GM18861 (cell line): ENCODE data around the gene FHOD3.

Experiments used
- ATAC-seq: cut with Tn5 transposase; IDR thresholded peaks from one replicate; pipeline ENCODE4 v1.9.1; 2021; ENCODE audit not compliant: unreplicated experiment

FHOD3 gene

GRCh38 chr18:36649205-36649604 is 351.7 kb downstream of the FHOD3 start:
- ATAC-seq = no peak

DNA sequence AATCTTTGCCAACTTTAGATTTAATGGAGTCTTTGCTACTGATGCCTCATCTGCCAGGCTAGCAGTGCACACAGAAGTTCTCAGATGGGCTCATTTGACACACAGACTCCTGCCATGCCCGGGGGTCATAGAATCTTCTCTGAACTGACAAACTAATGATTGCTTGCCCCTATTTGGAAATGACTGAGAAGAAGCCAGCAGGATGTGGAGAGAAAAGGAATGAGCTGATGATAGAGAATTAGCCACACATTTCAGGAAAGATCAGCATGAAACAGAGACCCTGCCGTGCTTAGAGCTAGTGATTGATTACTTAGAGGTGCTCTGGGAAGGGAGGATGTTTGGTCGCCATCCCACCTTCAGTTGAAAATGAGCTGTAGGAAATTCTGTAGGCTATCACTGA is 352.8 kb downstream of the FHOD3 start:
- no peak for ATAC-seq

DNA sequence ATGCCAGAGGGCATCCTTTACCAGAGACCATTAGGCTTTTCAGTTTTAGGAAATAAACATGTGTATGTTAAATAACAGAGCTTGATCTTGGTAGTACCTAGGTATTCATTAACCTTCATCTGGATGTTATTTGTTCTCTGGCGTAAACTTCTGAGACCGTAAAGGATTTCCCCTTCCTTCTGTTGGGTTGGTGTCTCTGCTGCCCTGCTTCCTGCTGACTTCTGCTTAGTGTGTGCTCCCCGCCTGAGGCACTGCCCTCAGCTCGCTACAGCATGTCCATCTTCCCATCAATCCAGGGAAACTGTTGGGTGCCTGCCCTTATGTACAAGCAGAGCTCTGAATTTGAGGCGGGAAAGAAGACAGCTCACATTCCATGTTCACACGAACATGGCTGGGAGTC is 353.4 kb downstream of the FHOD3 start:
- ATAC-seq = peak; percentile 80

GRCh38 chr18:36652503-36652902 is 355.0 kb downstream of the FHOD3 start:
- ATAC-seq = no peak

DNA sequence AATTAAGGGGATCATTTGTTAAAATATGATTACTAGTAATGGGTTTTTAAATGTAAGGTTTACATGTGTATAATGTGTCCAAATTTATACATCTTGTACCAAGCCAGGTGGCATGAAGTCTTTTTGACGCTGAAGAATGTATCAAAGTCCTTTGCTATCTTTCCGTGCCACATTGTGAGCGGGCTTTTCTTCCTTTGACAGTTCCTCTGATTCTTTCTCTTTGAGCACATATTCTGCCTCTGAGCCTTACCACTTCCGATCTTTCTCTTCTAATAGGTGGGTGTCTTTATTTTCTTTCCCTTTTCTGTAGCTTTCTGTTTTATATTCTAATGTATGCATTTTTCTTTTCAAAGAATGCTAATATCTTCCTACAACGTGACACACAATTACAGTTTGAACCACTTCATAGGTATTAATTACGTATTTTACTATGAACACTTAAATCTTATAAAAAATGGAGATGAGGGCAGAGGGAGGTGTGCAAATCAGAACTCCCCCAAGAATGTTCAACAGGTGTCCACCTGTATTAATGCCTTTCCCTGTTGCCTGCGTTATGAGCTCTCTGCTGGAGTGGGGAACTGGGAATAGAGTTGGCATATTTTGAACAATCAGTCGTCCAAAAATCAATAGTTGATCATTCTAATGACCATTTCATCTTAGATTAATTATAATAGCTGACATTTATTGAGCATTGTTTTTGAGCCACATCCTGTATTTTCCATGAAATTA is 355.8 kb downstream of the FHOD3 start:
- no peak for ATAC-seq

- no peak for ATAC-seq
Measured at GRCh38 chr18:36653870-36654269, 356.4 kb downstream of the FHOD3 start.

- ATAC-seq = no peak
Measured at GRCh38 chr18:36655074-36655473, 357.6 kb downstream of the FHOD3 start.

GRCh38 chr18:36655930-36656329 is 358.4 kb downstream of the FHOD3 start:
- no peak for ATAC-seq

DNA sequence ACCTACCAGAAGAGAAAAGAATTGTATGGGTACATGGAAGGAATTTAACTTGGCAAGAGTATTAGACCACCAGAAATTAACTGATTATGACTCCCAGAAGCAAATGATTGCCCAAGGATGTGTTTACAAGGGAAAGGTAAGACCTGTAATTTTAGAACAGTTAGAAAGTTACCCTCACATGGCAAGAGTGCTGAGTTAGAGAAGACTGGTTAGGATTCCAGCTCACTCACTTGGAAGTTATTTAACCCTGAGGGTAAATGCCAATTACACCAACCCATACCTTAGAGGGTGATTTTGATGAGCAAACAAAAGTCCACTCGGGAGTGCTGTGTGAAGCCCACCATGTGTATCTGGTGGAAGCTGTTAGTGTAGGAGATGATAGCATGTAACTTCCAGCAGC is 361.1 kb downstream of the FHOD3 start:
- ATAC-seq = no peak

DNA sequence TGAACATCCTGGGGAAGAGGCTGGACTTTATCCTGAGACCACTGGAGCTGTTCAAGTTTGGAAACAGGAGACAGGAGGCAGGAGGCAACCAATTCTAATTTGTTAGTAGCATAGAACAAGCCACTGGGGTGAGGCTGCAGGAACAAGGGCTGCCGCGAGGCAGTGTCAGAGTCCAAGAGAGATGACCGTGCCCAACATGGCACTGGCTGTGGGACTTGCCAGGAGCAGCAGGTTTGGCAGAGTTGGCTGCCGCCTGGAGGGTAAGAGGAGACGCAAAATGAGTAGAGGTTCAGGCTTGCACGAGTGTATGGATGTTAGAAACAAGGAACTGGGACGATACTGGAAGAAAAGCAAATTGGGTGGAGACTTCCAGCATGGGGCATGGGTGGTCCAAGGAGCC is 362.8 kb downstream of the FHOD3 start:
- no peak for ATAC-seq

DNA sequence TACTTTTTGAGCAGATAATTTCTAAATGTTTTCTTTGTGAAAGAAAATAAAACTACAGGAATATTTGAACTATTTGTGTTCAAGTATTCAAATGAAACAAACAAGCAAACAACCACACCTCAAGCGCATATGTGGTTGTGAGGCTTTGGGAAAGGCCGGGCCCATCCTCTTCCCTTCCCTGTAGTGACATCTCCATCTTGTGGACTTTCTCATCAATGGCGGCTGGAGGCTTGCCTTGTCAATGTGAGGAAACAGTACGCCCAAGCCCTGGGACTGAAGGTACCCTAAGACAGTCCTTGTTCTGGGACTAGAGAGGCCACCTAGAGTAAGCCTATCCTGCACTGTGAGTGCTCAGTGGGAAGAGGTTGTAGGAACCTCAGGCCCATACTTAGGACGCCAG is 364.5 kb downstream of the FHOD3 start:
- no peak for ATAC-seq

DNA sequence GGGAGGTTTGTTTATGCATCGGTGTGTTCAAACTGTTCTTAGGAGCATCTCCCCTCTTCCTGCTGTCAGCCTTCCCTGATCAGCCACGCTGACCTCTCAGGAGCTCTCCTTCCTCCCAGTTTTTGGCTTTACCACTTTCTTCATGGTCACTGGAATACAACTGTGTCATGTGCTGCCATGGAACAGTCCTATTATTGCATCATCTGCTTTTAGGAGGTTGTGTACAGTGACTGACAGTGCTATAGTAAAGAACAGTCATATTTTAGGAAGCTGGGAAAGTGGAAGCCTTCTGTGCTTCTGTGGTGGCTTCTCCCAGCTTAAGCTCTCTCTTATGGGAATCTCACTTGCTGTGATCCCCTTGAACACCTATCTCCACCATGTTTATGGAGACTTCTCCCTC is 365.8 kb downstream of the FHOD3 start:
- ATAC-seq = no peak

GRCh38 chr18:36665952-36666351 is 368.4 kb downstream of the FHOD3 start:
- no peak for ATAC-seq

DNA sequence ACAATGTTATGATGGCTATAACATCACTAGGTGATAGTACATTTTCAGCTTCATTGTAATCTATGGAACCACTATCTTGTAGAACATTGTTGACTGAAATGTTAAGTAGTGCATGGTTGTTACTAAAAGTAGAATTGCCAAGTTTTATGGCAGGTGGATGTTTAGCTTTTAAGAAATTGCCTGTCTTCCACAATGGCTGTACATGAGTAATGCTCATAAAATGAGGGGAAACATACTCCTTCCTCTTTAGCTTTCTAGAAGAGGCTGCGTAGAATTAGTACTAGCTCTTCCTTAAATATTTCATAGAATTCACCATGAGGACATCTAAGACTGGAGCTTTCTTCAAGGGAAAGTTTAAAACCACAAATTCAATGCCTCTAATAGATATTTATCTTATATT is 370.3 kb downstream of the FHOD3 start:
- ATAC-seq = no peak

DNA sequence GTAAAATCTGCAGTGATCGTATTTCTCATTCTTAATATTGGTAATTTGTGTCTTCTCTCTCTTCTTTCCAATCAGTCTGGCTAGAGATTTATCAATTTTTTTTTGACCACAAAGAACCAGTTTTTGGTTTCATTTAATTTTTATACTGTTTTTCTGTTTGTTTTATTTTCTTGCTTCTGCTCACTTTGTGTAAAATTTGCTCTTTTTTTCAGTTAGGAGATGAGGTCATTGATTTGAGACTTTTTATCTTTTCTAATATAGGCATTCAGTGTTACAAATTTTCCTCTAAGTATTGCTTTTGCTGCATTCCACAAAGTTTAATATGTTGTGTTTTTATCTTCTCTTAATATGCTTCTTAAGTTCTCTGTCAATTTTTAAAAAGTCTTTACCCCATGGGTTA is 370.8 kb downstream of the FHOD3 start:
- no peak for ATAC-seq

DNA sequence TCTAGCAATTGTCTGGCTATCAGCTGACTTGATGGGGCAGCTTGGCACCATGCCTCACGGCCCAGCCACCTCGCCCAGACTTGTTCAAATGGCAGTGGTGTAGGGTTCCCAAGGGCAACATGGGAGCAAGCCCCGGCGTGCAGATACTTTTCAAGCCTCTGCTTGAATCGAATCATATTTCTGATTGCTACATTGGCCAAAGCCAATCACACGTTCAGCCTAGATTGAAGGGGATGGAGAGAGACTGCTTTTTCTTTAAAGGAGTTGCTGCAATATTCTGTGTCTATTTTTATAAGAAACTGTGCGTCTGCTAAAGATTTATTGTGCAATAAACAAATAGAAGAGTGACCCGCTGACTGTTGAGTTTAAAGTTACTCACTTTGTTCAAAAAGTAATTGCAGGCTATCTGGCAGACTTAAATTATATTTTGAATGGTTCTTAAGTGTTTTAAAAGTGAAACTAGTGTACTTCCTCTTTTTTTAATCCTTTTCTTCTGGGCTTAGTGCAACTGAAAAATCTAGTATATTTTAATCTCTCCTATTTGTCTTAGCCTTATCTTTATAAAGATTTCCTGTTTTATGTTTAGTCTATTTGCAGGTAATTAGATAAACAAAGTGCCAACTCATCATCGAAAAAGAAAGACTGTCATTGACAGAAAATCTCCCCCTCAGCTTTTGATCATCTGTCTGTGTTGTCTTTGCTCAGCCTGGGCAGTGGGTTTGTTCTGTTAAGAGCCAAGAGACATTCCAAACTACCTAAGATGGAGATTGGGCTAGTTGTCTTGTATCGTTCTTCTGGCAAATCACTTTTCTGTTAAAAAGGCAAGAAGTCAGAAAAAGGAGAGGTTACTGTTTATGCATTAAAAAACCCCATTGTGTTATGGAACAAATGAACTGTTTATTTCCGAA is 375.2 kb downstream of the FHOD3 start:
- peak; percentile 85 for ATAC-seq

DNA sequence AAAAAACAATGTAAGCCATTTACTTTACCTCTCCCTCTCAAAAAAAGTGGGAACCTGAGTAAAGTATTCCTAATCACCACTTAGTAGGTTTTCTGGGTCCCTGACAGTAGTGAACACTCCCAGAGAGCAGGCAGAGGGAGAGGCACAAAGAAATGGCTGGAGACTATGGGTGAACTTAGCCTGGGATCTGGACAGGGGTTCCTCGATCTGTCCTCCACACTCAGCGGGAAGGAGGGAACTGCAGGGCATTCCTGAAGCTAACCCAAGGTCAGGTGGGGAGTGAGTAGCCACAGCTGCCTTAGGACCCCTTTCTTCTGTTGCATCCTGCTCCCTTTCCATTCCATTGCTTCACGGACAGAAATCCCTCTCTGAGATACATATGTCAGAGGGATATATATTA is 375.9 kb downstream of the FHOD3 start:
- no peak for ATAC-seq

- ATAC-seq = no peak
Measured at GRCh38 chr18:36675076-36675475, 377.6 kb downstream of the FHOD3 start.

- no peak for ATAC-seq
Measured at GRCh38 chr18:36675542-36675941, 378.0 kb downstream of the FHOD3 start.

DNA sequence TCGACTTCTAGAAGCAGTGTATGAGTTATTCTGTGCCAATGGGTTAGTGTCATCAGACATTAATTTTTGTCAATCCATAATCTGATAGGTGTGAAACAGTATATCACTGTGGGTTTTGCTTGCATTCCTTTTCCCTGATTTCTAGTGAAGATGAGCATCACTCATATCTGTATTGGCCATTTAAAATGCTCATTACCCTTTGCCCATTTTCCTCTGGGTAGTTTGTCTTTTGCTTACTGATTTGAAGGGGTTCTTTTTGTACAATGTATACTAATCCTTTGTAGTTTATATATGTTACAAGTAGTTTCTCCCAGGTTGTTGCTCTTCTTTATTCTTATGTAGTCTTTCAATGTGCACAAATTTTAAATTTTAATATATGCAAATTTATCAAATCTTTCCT is 379.1 kb downstream of the FHOD3 start:
- ATAC-seq = no peak

GRCh38 chr18:36680042-36680441 is 382.5 kb downstream of the FHOD3 start:
- no peak for ATAC-seq

DNA sequence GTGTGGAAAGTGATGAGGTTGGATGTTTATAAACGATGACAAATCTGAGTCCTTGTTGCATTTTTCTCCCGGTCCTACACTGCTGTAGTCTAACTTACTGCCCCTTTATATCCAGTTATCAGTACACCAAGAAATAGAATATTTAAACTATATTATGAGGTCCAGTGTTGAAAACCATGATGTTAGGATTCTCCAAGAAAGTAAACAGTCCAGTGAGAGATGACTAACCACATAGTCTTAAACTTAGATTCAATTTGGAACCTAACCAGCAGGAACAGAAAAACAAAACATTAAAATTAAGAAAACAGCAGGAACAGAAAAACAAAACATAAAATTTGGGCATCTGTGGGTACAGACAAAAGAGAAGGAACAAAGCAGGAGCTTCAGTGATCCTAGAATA is 388.1 kb downstream of the FHOD3 start:
- no peak for ATAC-seq
